ENCODE results near the gene ADAM33.

The ADAM33 gene

GRCh38 chr20:3669710-3670367 lies 12.0 kb downstream of the ADAM33 start:
- no peak for DNase-seq (ENCODE audit: low read depth in 3 of 3)

GRCh38 chr20:3667434-3668037 lies 14.3 kb downstream of the ADAM33 start:
- DNase-seq (ENCODE audit: low read depth in 3 of 3): no peak

- no peak for DNase-seq (ENCODE audit: low read depth in 3 of 3)
Measured at GRCh38 chr20:3663858-3664257, 18.0 kb downstream of the ADAM33 start.

GRCh38 chr20:3663031-3663701 lies 18.6 kb downstream of the ADAM33 start, which contains the start of gene GFRA4:
GFRA4 (minus strand) TSS chr20:3663399; CDS start chr20:3663399, 0 bp downstream.
- DNase-seq (ENCODE audit: low read depth in 3 of 3): no peak

- DNase-seq (ENCODE audit: low read depth in 3 of 3): no peak
Measured at GRCh38 chr20:3661814-3662665, 19.8 kb downstream of the ADAM33 start.

GRCh38 chr20:3661060-3661813 lies 20.6 kb downstream of the ADAM33 start:
- no peak for DNase-seq (ENCODE audit: low read depth in 3 of 3)

- DNase-seq (ENCODE audit: low read depth in 3 of 3): no peak
Measured at GRCh38 chr20:3660262-3661059, 21.3 kb downstream of the ADAM33 start.

GRCh38 chr20:3659492-3660261 lies 22.1 kb downstream of the ADAM33 start:
- DNase-seq (ENCODE audit: low read depth in 3 of 3): no peak

GRCh38 chr20:3658716-3659491 lies 22.9 kb downstream of the ADAM33 start:
- no peak for DNase-seq (ENCODE audit: low read depth in 3 of 3)

GRCh38 chr20:3658019-3658715 lies 23.6 kb downstream of the ADAM33 start:
- no peak for DNase-seq (ENCODE audit: low read depth in 3 of 3)

GRCh38 chr20:3655131-3655405 lies 26.7 kb downstream of the ADAM33 start:
- DNase-seq (ENCODE audit: low read depth in 3 of 3): no peak

- no peak for DNase-seq (ENCODE audit: low read depth in 3 of 3)
Measured at GRCh38 chr20:3654326-3655130, 27.3 kb downstream of the ADAM33 start.

- DNase-seq (ENCODE audit: low read depth in 3 of 3): no peak
Measured at GRCh38 chr20:3653921-3654320, 27.9 kb downstream of the ADAM33 start.

- DNase-seq (ENCODE audit: low read depth in 3 of 3): no peak
Measured at GRCh38 chr20:3652676-3653596, 28.9 kb downstream of the ADAM33 start.

GRCh38 chr20:3652221-3652620 lies 29.6 kb downstream of the ADAM33 start:
- DNase-seq (ENCODE audit: low read depth in 3 of 3): no peak

GRCh38 chr20:3651204-3651962 lies 30.4 kb downstream of the ADAM33 start:
- no peak for DNase-seq (ENCODE audit: low read depth in 3 of 3)

All from stimulated activated CD4-positive, alpha-beta T cell treated with anti-CD3 and anti-CD28 coated beads, TNF-alpha, amount 100 ng/mL, for 24 hours (primary cell).